GM03348 (cell line): ENCODE data around the gene DGCR8.

ENCODE experiments used
- DNase-seq: peaks from one replicate; pipeline ENCODE4 v3.0.0; 2012; ENCODE audit warnings: low spot score

DGCR8 gene

DNA sequence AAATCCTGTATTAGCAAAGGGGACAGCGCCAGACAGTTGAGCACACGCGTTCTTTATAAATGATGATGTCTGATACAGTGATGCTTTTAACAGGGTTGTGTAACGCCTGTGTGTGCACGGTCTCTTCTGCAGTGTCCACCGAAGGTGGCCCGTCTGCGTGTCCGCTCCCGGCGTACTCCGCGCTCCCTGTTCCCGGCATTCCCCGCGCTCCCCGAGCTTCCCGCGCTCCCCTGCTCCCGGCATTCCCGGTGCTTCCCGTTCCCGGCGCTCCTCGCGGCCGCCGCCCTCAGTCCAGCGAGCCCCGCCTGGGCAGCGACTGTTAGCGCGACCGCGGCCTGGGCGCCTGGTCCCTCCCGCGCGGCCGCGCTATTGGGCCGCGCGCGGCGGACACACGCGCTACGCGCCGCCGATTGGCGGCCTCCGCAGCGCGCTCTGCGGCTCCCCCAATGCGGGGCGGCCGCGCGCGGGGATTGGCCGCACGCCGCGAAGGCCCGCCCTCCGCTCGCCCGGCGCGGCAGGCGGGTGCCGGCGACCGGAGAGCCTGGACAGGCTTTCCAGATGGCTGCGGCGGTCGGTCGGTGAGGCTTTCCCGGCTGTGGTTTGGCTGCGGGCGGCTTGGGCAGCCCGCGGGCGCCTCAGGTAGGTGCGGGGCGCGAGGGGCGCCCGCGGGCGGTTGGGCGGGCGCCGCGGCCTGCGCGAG lies at the start of gene DGCR8:
DGCR8 (plus strand) TSS at position 497 of the 700 bp plus-strand sequence. CDS start 5,723 bp downstream, outside the sequence.
- peak; percentile 99 for DNase-seq

GRCh38 chr22:20031732-20032406 lies 48.2 kb upstream of the DGCR8 start:
- no peak for DNase-seq

GRCh38 chr22:20032407-20032991 lies 47.5 kb upstream of the DGCR8 start:
- no peak for DNase-seq

GRCh38 chr22:20033045-20033706 lies 46.9 kb upstream of the DGCR8 start:
- no peak for DNase-seq

GRCh38 chr22:20034143-20034542 lies 45.9 kb upstream of the DGCR8 start:
- DNase-seq: no peak

DNA sequence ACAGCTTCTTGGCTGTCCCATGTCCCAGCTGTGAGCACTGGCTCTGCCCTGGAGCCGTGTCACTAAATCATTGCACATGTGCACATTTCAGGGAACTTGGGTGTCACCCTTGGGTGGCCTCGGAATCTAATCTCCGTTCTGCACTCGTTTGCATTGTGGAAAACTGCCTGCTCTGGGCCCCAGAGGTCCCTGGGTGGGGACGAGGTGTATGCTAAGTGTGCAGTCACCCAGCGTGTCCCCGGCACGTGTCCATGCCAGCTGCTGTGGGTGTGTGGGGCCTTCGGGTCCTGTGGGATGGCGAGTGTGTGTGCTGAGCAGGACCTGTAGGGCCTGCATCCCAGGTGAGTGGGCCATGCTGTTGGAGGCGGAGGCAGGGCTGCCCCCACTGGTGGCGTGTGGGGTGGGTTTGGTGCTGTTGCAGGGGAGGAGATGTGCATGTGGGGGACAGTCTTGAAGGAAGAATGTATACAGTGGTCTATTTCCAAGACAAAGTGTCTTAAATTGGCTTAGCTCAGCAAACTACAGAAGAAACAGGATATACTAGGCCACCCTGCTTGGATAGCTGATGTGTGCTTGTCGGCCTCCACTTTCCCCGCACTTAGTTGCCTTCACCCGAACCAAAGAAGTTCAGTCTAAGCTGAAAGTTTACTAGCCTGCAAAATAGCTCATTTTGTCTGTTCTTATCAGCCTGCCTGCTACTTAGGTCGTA lies 44.5 kb upstream of the DGCR8 start:
- DNase-seq: no peak

DNA sequence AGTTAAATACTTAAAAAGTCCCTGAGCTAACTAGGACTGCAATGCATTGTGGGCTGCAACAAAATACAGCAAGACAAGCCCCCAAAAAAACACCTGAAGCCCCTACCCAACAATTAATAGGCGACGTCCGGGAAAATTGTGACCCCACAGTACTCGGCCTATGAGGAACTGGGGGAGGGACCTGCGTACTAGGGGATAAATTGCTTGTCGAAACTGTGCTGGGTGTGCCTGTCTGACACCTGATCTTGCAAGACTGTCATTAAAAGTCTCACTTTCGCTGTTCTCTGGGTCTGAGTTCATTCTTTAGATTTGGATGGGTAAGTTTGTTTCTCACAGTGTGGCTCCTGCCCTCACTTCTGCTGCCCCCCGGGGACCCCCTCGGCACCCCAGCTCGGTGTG lies 44.0 kb upstream of the DGCR8 start:
- DNase-seq: no peak

DNA sequence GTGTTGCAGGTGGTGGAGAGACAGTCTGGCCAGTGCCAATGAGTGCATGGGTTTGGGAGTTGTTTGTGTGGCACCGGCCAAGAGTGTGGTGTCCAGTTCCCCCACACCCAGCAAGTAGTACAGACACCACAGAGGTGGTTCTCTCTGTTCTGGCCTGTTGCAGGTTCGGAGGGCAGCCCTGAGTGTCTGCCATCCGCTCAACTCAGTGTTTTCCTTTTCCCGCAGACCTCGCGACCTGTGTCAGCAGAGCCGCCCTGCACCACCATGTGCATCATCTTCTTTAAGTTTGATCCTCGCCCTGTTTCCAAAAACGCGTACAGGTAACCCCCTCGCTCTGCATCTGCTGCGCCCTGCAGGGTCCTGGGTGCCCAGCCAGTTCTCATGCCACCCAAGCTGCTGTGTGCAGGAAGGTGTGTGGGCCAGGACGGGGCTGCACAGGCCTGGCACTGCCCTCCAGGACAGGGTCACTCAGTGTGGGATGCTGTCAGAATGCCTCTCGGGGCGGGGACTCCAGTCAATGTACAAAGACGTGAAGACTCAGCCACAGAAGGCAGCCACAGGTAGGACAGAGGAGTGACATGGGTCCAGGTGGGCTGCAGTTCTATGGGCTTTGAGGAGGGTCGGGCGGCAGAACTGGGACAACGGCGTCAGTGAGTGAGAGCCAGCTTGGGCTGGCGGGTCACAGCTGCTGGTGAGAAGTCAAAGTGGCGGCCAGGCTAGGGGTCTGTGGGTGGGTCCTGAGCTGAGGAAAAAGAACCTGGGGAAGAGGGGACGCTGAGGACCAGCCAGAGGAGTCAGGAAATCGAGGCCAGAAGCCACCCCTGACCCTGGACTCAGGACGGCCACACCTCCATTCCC lies 43.3 kb upstream of the DGCR8 start:
- no peak for DNase-seq

GRCh38 chr22:20037419-20037818 lies 42.6 kb upstream of the DGCR8 start:
- DNase-seq: no peak

GRCh38 chr22:20038574-20038973 lies 41.5 kb upstream of the DGCR8 start:
- no peak for DNase-seq

GRCh38 chr22:20039683-20040325 lies 40.2 kb upstream of the DGCR8 start:
- DNase-seq: no peak

DNA sequence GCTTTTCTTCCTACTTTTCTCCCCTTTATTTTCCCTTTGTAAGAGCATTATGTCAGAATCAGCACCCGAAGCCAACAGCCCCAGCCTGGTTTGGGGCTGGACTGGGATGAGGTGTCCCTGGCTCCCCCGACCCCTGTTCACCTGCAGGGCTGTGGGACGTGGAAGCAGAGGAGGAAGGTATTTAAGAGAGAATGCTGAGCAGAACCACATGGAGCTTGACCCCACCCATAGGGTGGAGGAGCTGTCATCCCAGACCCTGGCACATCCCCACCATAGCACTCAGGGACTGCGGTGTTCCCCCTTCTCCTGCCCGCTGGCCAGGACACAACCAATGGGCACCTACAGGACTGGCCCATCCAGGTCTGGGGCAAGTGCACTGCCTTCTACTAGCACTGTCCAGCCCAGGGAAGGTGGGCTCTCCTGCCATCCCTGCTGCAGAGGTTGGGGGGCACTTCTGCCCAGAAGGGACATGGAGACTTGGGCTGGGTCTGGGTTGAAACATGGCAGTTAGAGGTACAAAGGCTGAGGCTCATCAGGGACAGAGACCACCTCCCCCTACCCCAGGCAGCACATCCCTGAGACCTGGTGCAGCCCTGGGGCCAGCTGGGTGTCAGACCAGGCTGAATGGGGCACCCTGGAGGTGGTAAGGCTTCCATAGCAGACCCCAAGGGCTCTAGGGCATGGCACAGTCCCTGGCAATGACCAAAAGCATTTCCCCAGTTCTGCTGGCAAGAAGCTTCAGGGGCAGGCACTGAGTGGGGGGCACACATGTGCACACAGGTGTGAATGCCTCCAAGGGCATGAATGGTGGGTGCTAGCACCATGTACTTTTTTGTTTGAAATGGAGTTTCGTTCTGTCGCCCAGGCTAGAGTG lies 39.5 kb upstream of the DGCR8 start:
- no peak for DNase-seq

GRCh38 chr22:20043057-20043996 lies 36.7 kb upstream of the DGCR8 start:
- no peak for DNase-seq

DNA sequence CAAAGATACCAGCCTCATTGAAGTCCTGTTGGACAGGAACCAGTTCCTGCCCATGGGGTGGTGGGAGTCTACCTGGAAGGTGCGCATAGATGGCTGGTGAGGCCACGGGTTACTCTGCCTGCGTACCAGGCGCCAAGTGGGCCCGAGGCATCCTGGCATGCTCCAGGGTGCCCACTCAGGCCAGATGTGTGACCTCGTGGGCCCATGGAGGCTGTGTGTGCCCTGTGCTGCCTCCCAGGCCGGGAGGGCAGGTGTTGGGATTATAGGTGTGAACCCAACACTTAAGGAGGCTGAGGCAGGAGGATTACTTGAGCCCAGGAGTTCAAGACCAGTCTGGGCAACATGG lies 36.1 kb upstream of the DGCR8 start:
- DNase-seq: no peak

DNA sequence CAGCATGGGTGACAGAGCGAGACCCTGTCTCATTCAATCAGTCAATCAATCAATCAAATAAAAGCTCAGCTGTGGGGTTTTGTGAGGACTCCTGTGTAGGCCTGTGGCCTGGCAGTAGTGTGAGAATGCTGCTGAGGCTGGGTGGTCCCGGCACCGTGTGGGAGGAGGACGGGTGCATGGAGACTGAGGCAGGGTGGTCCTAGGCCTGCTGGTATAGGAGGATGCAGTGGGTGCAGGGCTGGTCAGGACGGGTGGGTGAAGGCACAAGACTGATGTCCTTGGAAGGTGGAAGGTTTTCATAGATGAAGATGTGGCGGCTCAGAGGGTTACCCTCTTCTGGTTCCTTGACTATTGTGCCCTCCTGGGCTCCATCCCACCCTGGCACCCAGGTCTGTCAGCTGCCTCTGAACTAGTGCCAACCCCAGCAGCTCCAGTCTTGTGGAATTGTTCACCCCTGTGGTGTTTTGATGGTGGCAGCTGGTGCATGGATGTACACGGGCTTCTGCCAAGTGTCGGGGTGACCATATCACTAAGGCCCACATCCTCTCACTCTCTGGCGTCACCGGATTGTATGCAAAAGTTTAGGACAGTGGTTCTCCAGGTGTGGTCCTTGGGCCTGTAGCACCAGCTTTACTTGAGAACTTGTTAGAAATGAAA lies 35.4 kb upstream of the DGCR8 start:
- no peak for DNase-seq

DNA sequence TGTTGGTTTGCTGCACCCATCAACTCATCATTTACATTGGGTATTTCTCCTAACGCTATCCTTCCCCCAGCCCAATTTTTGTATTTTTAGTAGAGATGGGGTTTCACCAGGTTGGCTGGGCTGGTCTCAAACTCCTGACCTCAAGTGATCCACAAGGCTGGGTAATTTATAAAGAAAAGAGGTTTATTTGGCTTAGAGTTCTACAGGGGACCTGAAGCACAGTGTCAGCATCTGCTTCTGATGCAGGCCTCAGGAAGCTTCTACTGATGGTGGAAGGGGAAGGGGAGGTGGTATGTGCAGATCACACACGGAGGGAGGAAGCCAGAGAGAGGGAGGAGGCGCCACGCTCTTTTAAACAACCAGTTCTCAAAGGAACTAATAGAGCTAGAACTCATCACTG lies 33.3 kb upstream of the DGCR8 start:
- DNase-seq: no peak

DNA sequence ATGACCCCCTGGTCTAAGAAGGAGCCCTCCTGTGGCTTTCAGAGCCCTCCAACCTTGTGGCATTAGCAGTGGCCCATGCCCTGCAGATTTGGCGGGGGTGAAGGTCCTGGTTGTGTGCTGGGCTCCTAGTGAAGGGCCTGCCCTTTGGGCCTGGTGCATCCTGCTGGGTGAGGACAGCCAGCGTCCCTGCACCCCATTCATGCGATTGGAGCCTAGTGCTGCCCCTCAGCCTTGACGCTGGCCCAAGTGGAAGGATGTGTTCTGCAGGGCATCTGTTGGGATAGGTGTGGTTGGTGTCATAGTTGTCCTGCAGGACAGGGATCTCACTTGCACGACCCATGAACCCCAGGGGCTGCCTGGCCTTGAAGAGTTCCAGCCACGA lies 28.1 kb upstream of the DGCR8 start:
- no peak for DNase-seq
